GM18907 (cell line): ENCODE data around the gene ZNF646.
"Not testable (repeated sequence)": the region's sequence is repeated elsewhere in the genome, so short reads cannot be mapped to it uniquely, and the experiment has no call there.

ENCODE experiments used
- ATAC-seq: cut with Tn5 transposase; IDR thresholded peaks from one replicate; pipeline ENCODE4 v1.9.1; 2021; ENCODE audit warnings: mild to moderate bottlenecking, moderate library complexity; ENCODE audit not compliant: unreplicated experiment

The ZNF646 gene

DNA sequence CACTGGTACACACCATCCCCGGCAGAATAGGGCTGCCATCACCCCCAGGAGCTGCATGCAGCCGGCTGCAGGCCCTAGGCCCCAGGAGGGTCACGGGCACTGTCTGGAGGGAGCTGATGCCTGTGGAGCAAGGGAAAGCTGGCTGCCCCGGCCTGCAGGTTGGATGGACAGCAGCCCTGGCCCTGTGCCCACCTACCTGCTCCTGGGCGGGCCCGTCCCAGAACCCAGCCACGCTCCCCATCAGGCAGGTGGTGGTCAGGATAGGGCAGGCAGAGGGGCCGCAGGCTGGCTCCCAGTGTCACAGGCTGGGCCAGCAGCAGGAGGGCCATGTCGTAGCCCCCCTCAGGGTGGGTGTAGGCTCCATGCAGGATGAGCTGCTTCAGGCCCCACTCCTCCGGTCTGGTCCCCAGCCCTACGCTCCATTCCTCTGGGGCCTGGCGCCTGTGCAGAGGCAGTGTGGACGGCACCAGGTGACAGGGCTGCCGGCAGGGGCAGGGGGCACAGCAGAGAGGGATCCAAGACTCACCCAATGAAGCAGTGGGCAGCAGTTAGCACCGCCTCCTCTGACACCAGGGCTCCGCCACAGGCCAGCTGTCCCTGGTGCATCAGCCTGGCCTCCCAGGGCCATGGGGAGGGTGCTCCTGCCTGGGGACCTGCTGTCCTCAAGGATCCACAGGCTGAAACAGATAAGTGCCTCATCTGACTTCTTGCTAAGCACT lies 10.5 kb downstream of the ZNF646 start:
- no peak for ATAC-seq

- no peak for ATAC-seq
These were observed 11.2 kb downstream of the ZNF646 start for GRCh38 chr16:31085411-31085810.

DNA sequence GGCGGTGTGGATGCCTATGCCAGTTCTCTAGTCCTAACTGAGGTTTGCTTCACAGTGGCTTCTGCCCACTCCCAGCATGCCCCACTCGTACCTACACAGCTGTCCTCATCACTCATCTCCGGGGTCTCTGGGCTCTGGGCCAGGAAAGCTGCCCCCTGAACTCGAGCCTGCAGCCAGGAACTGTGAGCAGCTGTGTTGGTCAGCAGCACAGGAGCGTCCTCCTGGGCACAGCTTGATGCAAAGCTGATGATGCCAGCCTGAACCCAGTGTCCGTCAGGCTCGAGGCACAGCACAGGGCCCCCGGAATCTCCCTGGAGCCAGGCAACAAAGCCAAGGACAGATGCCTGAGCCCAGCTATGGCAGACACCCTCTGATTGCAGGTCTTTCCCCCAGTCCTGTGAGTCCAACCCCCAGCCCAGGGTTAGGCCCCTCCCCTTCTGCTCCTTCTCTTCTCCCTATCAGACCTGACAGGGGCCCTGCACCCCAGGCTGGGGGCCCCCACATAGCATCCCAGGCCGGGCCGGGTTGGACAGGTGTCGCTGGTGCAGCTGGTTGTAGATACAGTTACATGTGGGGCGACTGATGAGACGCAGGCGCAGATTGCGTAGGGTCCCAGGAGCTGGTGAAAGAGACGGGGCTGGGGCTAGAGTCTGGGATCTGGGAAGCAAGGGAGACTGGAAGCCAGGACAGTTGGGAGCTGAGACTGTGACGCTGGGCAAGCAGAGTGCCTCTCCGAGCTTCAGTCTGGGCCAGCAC lies 11.8 kb downstream of the ZNF646 start:
- ATAC-seq: no peak

GRCh38 chr16:31086629-31086906 lies 12.3 kb downstream of the ZNF646 start:
- ATAC-seq: no peak

DNA sequence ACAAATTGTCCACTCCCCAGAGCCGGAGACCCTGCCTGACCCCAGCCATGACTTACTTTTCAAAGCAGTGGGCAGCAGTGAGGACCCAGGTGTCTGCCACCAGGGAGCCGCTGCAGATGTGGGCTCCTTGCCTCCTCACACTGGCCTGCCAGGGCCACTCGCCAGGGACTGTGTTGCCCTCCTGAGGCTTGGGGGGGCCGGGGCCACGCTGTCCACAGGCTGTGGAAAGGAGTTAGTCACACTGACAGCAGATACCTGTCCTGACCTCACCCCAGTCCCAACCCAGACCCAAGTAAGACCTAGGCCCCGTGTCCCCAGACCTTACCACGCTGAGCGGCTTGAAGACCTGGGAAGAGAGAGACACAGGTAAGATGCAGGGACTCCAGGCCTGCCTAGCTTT lies 13.3 kb downstream of the ZNF646 start:
- no peak for ATAC-seq

GRCh38 chr16:31087971-31088370 lies 13.7 kb downstream of the ZNF646 start:
- ATAC-seq: no peak

GRCh38 chr16:31088459-31089183 lies 14.4 kb downstream of the ZNF646 start, which contains the start of gene PRSS53:
TSS of gene PRSS53 (minus strand) at chr16:31088943. CDS start at chr16:31088809, 134 bp downstream.
- no peak for ATAC-seq

- ATAC-seq: no peak
These were observed 15.0 kb downstream of the ZNF646 start for GRCh38 chr16:31089199-31089598.

DNA sequence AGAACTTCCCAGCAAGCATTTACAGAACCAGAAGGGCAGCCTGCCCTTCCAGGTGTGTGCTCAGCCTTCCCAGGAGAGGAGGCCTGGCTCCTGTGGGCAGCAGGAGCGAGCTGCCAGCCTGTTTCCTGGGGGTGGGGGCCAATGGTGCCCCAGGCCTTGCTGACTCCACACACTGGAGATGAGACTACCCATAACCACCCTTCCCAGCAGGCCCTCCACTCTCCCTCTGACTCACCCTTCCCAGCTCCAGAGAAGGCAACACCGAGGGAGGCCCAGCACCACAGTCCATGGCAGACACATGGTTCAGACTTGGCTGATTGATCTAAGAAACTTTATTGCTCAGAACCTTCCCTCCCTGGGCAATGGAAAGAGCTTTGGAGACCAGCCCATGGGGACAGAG lies 16.3 kb downstream of the ZNF646 start:
- no peak for ATAC-seq

DNA sequence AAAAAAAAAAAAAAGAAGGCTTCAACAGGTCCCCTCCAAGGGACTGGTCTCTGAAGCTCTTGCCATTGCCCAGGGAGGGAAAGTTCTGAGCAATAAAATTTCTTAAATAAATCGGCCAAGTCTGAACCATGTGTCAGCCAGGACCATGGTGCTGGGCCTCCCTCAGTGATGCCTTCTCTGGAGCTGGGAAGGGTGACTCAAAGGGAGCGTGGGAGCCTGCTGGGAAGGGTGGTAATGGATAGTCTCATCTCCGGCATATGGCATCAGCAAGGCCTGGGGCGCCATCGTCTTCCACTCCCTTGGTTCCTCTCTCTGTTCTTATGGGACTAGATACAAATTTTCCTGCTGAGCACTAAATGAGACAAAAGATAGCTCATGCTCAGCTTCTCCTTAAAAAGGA lies 18.1 kb downstream of the ZNF646 start:
- no peak for ATAC-seq

GRCh38 chr16:31093132-31093703 lies 19.0 kb downstream of the ZNF646 start:
- no peak for ATAC-seq

GRCh38 chr16:31094088-31094423 lies 19.8 kb downstream of the ZNF646 start:
- ATAC-seq: peak; percentile 3

DNA sequence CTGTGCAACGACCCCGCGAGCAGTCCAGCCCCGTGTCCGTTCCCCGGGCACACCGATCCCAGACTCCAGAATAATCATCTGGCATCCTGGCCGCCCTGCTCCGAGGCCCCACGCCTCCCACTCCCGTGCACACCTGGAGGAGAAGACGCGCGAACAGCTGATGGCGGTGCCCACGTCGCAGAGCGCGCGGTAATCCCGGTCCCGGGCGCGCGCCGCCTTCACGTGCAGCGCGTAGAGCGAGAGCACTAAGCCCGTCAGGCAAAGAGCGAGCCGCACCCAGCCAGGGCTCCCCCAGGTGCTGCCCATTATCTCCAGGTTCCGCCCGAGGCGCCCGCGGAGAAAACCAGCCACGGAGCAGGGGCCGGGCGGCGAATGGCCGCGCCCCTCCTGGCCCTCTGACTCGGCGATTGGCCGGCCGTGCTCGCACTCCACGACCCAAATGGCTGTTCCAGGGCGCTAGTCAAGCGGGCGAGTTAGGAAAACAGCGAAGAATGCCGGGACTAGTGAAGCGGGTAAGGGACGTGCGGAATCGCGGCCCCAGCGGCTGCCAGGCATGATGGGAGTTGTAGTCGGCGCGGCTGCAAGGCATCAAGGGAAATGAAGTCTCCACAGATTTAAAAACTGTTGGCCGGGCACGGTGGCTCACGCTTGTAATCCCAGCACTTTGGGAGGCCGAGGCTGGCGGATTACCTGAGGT lies 20.4 kb downstream of the ZNF646 start, which contains the start of gene VKORC1:
Gene VKORC1 (minus strand): TSS at position 374 of the 697 bp plus-strand sequence. CDS start 68 bp downstream, at position 306.
- ATAC-seq: peak; percentile 86

DNA sequence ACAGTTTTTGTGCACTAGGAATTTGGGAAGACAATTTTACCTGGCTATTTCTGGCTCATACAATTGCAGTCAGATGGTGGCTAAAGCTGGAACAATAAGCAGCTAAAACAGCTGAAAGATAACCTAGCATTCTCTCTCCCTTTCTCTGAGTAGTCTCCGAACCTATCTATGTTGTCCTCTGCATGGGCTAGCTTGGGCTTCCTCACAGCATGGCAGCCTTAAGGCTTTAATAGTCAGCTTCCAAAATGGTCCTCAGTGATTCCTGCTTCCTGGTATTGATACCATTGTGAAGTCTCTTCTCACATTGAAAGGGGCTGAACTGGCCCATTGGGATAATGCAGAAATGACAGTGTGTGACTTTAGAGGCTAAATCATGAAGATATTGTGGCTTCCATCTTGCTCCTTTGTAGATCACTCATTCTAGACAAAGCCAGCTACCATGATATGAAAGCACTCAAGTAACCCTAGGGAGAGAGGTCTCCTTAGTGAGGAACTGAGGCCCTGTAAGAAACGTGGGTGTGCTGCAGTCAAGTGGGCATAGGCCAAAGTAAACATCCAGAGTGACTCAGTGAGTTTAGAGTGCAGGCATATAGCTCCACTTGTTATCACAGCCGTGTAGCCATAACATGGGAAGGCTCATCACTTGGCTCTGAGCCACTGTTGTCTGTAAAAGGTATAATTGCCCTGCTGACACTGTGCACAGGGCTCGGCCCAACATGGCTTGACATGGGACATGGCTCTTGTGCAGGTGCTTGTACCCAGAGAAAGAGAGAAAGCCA lies 25.8 kb downstream of the ZNF646 start:
- no peak for ATAC-seq

DNA sequence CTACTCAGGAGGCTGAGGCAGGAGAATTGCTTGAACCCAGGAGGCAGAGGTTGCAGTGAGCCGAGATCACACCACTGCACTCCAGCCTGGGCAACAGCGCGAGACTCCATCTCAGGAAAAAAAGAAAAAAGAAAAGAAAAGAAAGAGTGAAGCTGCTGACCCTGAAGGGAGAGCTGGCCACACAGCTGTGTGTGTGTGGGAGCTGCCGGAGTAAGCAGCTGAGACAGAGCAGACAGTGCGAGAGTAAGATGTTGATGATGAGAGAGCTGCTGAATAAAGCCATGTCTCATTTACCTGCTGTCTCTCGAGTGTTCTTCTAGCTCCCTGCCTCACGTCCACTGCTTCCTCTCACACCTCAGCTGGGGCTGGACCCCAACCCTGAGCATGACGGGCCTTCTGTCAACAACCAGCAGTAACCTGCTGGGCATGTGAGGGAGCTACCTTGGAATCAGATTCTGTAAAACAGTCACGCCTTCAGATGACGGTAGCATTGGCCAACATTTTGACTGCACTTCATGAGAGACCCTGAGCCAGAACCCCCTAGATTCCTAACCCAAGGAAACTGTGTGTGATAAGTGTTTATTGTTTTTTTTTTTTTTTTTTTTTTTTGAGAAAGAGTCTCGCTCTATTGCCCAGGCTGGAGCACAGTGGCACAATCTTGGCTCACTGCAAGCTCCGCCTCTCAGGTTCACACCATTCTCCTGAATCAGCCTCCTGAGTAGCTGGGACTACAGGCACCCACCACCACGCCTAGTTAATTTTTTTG lies 26.8 kb downstream of the ZNF646 start:
- ATAC-seq: not testable (repeated sequence)

DNA sequence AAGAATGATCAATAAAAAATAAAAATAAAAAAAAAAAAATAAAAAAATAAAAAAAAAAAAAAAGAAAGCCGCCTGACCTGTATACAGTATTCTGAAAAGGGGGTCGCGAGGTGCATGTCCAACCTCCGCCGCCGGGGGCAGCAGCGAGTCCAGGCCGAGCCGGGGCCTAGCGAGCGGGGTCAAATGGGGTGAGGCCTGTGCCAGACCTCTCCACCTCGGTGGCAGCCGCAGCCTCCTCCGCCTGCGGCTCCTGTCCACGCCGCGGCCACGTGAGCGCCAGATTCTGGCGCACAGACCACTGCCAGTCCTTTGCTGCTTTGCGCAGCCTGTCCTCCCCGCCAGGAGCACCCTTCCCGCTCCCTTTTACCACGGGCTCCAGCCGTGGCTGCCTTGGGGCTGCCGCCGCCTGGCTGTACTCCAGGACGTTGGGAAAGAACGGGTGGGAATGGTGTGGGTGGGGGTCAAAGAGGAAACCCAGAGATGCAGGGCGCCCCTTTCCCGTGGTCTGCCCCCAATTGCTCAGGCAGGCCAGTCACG lies 31.5 kb downstream of the ZNF646 start:
- ATAC-seq: peak; percentile 46

GRCh38 chr16:31106509-31107464 lies 32.6 kb downstream of the ZNF646 start:
- no peak for ATAC-seq

- peak; percentile 53 for ATAC-seq
These were observed 33.2 kb downstream of the ZNF646 start for GRCh38 chr16:31107465-31107867.
